H1 (cell line): ENCODE data around the gene ARID3B. TPM values are rescaled to one million over a fixed set of nuclear protein-coding genes. Genes with fewer than 3 reads are reported as not detected.

ENCODE experiments used
- CTCF ChIA-PET: fragments of 300-600 bp; sonication (Branson Sonifier 250); formaldehyde crosslinking; loops from one replicate; lab custom pipeline; 2021; ENCODE audit not compliant: partially characterized antibody; lab: Charles Lee
- POLR2A ChIA-PET: fragments of 300-600 bp; sonication (Branson Sonifier 250); formaldehyde crosslinking; loops from one replicate; lab custom pipeline; 2021; ENCODE audit warnings: inconsistent platforms; ENCODE audit not compliant: partially characterized antibody; lab: Charles Lee
- DNase-seq, 2 experiments: peaks; one replicate each; pipeline versions ENCODE4 v3.0.0 to v3.0.0-alpha.2; 2010 to 2022; ENCODE audit warnings: low spot score in 2 of 2, low read depth in 1 of 2, mixed read lengths in 1 of 2
- FAIRE-seq: peaks from 2 replicates; lab custom pipeline; 2011; peaks lifted over from hg19 to GRCh38; lab: Jason Lieb, UNC
- H2AFZ ChIP-seq: 2 replicates; pipeline ENCODE4 v1.8.1; 2012; ENCODE audit warnings: low read length, inconsistent platforms
- H2AK5ac ChIP-seq: 2 replicates; pipeline ENCODE4 v1.6.1; 2013; ENCODE audit warnings: low read depth, low read length
- H2BK120ac ChIP-seq: replicated peaks from 2 replicates; pipeline ENCODE3; 2013; ENCODE audit warnings: low read depth, low read length, inconsistent platforms
- H2BK12ac ChIP-seq: 2 replicates; pipeline ENCODE4 v1.6.1; 2013; ENCODE audit warnings: low read depth, low read length
- H2BK15ac ChIP-seq: 2 replicates; pipeline ENCODE4 v1.6.1; 2013; ENCODE audit warnings: low read length
- H2BK20ac ChIP-seq: 2 replicates; pipeline ENCODE4 v1.6.1; 2013; ENCODE audit warnings: low read length
- H2BK5ac ChIP-seq: 2 replicates; pipeline ENCODE4 v1.6.1; 2013; ENCODE audit warnings: low read depth, low read length
- H3K14ac ChIP-seq: 2 replicates; pipeline ENCODE4 v1.6.1; 2013; ENCODE audit warnings: inconsistent platforms; ENCODE audit not compliant: insufficient read length
- H3K18ac ChIP-seq: 2 replicates; pipeline ENCODE4 v1.6.1; 2013; ENCODE audit warnings: low read length; ENCODE audit errors: extremely low read depth
- H3K23ac ChIP-seq: 2 replicates; pipeline ENCODE4 v1.6.1; 2013; ENCODE audit warnings: inconsistent platforms; ENCODE audit not compliant: insufficient read length
- H3K23me2 ChIP-seq: 2 replicates; pipeline ENCODE4 v1.6.1; 2013; ENCODE audit warnings: low read depth, low read length
- H3K27ac ChIP-seq: 2 replicates; pipeline ENCODE4 v1.6.1; 2011; ENCODE audit warnings: low read depth, low read length, inconsistent platforms
- H3K27me3 ChIP-seq, 4 experiments: replicated peaks in 1 of 4; 1 replicate in 1 of 4; 2 replicates in 3 of 4; pipeline versions ENCODE4 v1.6.1 to v1.8.1; 2011 to 2013; ENCODE audit warnings: low read length in 3 of 4, mild to moderate bottlenecking in 3 of 4, inconsistent platforms in 2 of 4, mixed read lengths in 2 of 4, moderate library complexity in 1 of 4; ENCODE audit not compliant: control insufficient read depth in 3 of 4, insufficient read depth in 3 of 4; ENCODE audit errors: extremely low read depth in 1 of 4
- H3K36me3 ChIP-seq, 4 experiments: 2 replicates each; pipeline versions ENCODE4 v1.6.1 to v1.8.1; 2011 to 2013; ENCODE audit warnings: mild to moderate bottlenecking in 4 of 4, low read length in 3 of 4, moderate library complexity in 2 of 4, control low read depth in 1 of 4, inconsistent platforms in 1 of 4; ENCODE audit not compliant: insufficient read depth in 4 of 4, control insufficient read depth in 2 of 4
- H3K4ac ChIP-seq: replicated peaks from 2 replicates; pipeline ENCODE3; 2013; ENCODE audit warnings: low read length, low read depth, mixed read lengths, inconsistent platforms; ENCODE audit not compliant: insufficient read length
- H3K4me1 ChIP-seq, 4 experiments: replicated peaks in 1 of 4; 1 replicate in 1 of 4; 2 replicates in 3 of 4; pipeline versions ENCODE4 v1.6.1 to v1.8.1; 2011 to 2013; ENCODE audit warnings: low read length in 3 of 4, inconsistent platforms in 2 of 4, mixed read lengths in 1 of 4; ENCODE audit not compliant: insufficient read depth in 4 of 4, control insufficient read depth in 3 of 4
- H3K4me2 ChIP-seq, 2 experiments: 2 replicates each; pipeline versions ENCODE4 v1.6.1 to v1.8.1; 2011 to 2013; ENCODE audit warnings: low read depth in 2 of 2, low read length in 2 of 2, control low read depth in 1 of 2, inconsistent platforms in 1 of 2, mild to moderate bottlenecking in 1 of 2; ENCODE audit not compliant: insufficient read depth in 1 of 2
- H3K4me3 ChIP-seq, 4 experiments: fragments of 200-600, 300-600 bp in 1 of 4; sonication (generic), shearing (Covaris generic), sonication (Bioruptor Twin) in 1 of 4; 2 replicates each; pipeline versions ENCODE4 v1.5.1 to v1.8.1; 2011 to 2016; ENCODE audit warnings: low read length in 4 of 4, low read depth in 3 of 4, control low read depth in 2 of 4, inconsistent platforms in 2 of 4, mild to moderate bottlenecking in 2 of 4, mixed read lengths in 1 of 4, moderate library complexity in 1 of 4; ENCODE audit not compliant: insufficient read depth in 2 of 4; ENCODE audit errors: extremely low read depth in 1 of 4
- H3K56ac ChIP-seq: replicated peaks from 2 replicates; pipeline ENCODE3; 2013; ENCODE audit warnings: low read depth, mild to moderate bottlenecking, mixed read lengths, low read length, inconsistent platforms; ENCODE audit not compliant: insufficient read length
- H3K79me1 ChIP-seq: 2 replicates; pipeline ENCODE4 v1.6.1; 2013; ENCODE audit warnings: low read depth, low read length, control low read depth
- H3K79me2 ChIP-seq, 2 experiments: 2 replicates each; pipeline versions ENCODE4 v1.6.1 to v1.8.1; 2012 to 2013; ENCODE audit warnings: low read length in 2 of 2, mild to moderate bottlenecking in 2 of 2, inconsistent platforms in 1 of 2; ENCODE audit not compliant: insufficient read depth in 2 of 2, control insufficient read depth in 1 of 2
- H3K9ac ChIP-seq, 4 experiments: replicated peaks in 1 of 4; 1 replicate in 1 of 4; 2 replicates in 3 of 4; pipeline versions ENCODE4 v1.6.1 to v1.8.1; 2011 to 2013; ENCODE audit warnings: low read depth in 3 of 4, low read length in 3 of 4, control low read depth in 2 of 4, mild to moderate bottlenecking in 2 of 4, moderate library complexity in 2 of 4, inconsistent platforms in 1 of 4; ENCODE audit errors: extremely low read depth in 1 of 4
- H3K9me3 ChIP-seq, 2 experiments: 2 replicates each; pipeline versions ENCODE4 v1.6.1 to v1.8.1; 2012 to 2013; ENCODE audit warnings: mild to moderate bottlenecking in 2 of 2, moderate library complexity in 2 of 2, control low read depth in 1 of 2, inconsistent platforms in 1 of 2, low read depth in 1 of 2, low read length in 1 of 2, mixed read lengths in 1 of 2; ENCODE audit not compliant: insufficient read depth in 2 of 2
- H4K20me1 ChIP-seq, 2 experiments: replicated peaks in 1 of 2; 2 replicates each; pipeline versions ENCODE3 to v1.8.1; 2011 to 2013; ENCODE audit warnings: inconsistent platforms in 2 of 2, low read length in 2 of 2, mild to moderate bottlenecking in 1 of 2; ENCODE audit not compliant: insufficient read depth in 2 of 2, control insufficient read depth in 1 of 2
- H4K5ac ChIP-seq: 2 replicates; pipeline ENCODE4 v1.6.1; 2013; ENCODE audit warnings: low read length, low read depth, mixed read lengths, inconsistent platforms; ENCODE audit not compliant: insufficient read length
- H4K8ac ChIP-seq: 2 replicates; pipeline ENCODE4 v1.8.0; 2013; ENCODE audit warnings: mild to moderate bottlenecking, moderate library complexity, low read length, inconsistent platforms; ENCODE audit not compliant: insufficient read depth; ENCODE audit errors: extremely low read depth
- H4K91ac ChIP-seq: replicated peaks from 2 replicates; pipeline ENCODE3; 2013; ENCODE audit warnings: low read length, mixed read lengths, inconsistent platforms; ENCODE audit not compliant: insufficient read length
- CREB1 ChIP-seq: IDR thresholded peaks from 2 replicates; pipeline ENCODE4 v1.6.1; 2012; ENCODE audit warnings: inconsistent platforms
- NRF1 ChIP-seq: IDR thresholded peaks from 2 replicates; pipeline ENCODE4 v1.6.1; 2011; ENCODE audit warnings: mild to moderate bottlenecking, low read depth, low read length, improper control_type of control experiment
- TCF12 ChIP-seq: IDR thresholded peaks from 2 replicates; pipeline ENCODE4 v1.6.1; 2011; ENCODE audit warnings: low read depth, mild to moderate bottlenecking, low read length
- WGBS, 2 experiments: shearing (Covaris generic) in 1 of 2; methylation state at CpG; one replicate each; pipeline versions ENCODE4 v1.1.6 to v1.1.7; 2013 to 2015; ENCODE audit warnings: low lambda C conversion rate in 2 of 2, mixed read lengths in 2 of 2, inconsistent platforms in 1 of 2, low coverage in 1 of 2, missing lambda C conversion rate in 1 of 2; ENCODE audit not compliant: insufficient replicate concordance in 2 of 2, insufficient coverage in 1 of 2, insufficient read length in 1 of 2; ENCODE audit errors: extremely low coverage in 1 of 2, missing lambda C conversion rate in 1 of 2; 5-methylcytosine and 5-hydroxymethylcytosine counted together
- polyA plus RNA-seq, 7 experiments: library from polyadenylated mRNA; depleted of rRNA in 3 of 7; stranded (reverse) in 5 of 7; unstranded in 2 of 7; fragments of >200 nt in 5 of 7; fragments of 200-250 nt in 2 of 7; gene quantifications; 1 replicate in 5 of 7; 2 replicates in 1 of 7; 4 replicates in 1 of 7; pipeline versions ENCODE4 v1.2.1 to v1.2.3, GENCODE V29; 2011 to 2013; ENCODE audit warnings: missing spikeins in 2 of 7, mixed read lengths in 2 of 7
- total RNA-seq: library from RNA; stranded (reverse); fragmentation: NEBNext Ultra II Directional; extraction: Animal tissue kit (Norgen Biotek cat#: 25700); gene quantifications from 2 replicates; pipeline ENCODE4 v1.2.1, GENCODE V29; 2021

Gene ARID3B
- total and polyA plus RNA-seq, 2 of the 8 experiments (the other 6 are each of a cell fraction or from before 2014, with no cell fraction given), result 81.0 to 115 TPM

DNA sequence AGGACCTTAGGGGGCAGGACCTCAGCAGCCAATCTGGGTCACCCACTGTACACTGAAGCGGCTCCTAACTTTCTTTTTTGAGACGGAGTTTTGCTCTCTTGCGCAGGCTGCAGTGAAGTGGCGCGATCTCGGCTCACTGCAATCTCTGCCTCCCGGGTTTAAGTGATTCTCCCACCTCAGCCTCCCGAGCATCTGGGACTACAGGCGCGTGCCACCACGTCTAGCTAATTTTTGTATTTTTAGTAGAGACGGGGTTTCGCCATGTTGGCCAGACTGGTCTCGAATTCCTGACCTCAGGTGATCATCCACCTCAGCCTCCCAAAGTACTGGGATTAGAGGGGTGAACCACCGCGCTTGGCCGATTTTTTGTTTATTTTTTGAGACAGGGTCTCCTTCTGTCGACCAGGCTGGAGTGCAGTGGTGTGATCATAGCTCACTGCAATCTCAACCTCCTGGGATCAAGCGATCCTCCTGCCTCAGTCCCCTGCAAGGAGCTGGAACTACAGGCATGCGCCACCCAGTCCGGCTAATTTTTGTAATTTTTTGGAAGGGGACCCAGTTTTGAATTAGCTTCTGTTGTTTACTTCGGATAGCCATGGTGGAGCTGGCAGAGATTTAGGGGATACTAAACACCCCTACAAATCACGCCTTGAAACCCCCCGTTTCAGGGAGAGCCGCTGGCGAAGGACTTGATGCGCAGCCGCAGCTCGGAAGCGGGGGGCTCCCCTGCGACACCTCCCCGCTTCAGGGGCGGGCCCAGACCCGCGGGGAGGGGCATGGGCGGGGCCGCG is 73.1 kb downstream of the ARID3B start:
- 43% methylated on average over 35 of the region's 38 CpGs; no CpG with 5 or more reads in 1 of the 2 experiments for WGBS, 2 experiments
- Histone ChIP-seq H3K27me3 (peaks cover 0 to 15% (median 11%) of the 10 kb centered on the region in 4 experiments; a peak in 4 of 7 replicates), H2BK12ac (no peak overlapping the region), H3K23me2 (peaks cover 16% of the 10 kb centered on the region; the same call in 1 of the 2 replicates), H3K9ac (no peak overlapping the region), H3K23ac (no peak overlapping the region), H3K14ac (no peak overlapping the region), H3K4me3 (peak overlapping the region; percentile 80 to 96 (median 84)), H2BK20ac (no peak overlapping the region), H3K79me2 (peaks cover 14 to 33% of the 10 kb centered on the region in 2 experiments), H2BK120ac (no peak overlapping the region), H3K4me2 (peak overlapping the region; percentile 83 to 88), H4K5ac (no peak overlapping the region), H3K4ac (no peak overlapping the region), H2AFZ (0 out of 2 replicates have a peak overlapping the region, but pooled peaks have one; percentile 43), H3K18ac (no peak overlapping the region; the same call in none of the 2 replicates), H3K36me3 (no peaks in the 10 kb centered on the region; a peak in 1 of 8 replicates), H3K9me3 (no peaks in the 10 kb centered on the region), H3K79me1 (peaks cover 10% of the 10 kb centered on the region), H3K56ac (no peak overlapping the region), H2AK5ac (no peak overlapping the region), H4K20me1 (peaks cover 11 to 25% of the 10 kb centered on the region in 2 experiments), H2BK5ac (no peak overlapping the region), H3K4me1 (peaks cover 0 to 5% (median 2%) of the 10 kb centered on the region in 4 experiments; a peak in 5 of 7 replicates), H4K91ac (no peak overlapping the region), H2BK15ac (peak overlapping the region; percentile 19; the same call in 1 of the 2 replicates), H4K8ac (no peak overlapping the region), H3K27ac (no peak overlapping the region)
- FAIRE-seq (no peak), DNase-seq (peak in 1 of 2 experiments; percentile 90)
- TF ChIP-seq NRF1 (peak; percentile 68), CREB1 (0 out of 2 replicates have a peak, but pooled peaks have one; percentile 2), TCF12 (no peak)
- ChIA-PET POLR2A (interaction anchor here (1.0 to 10.0 kb wide), 9 partner anchors 12 to 183 kb away, joined by 3 to 122 read pairs (median 5); partner anchors contain the start of gene ARID3B), CTCF (interaction anchor here (0.9 to 37.5 kb wide), 11 partner anchors 11 to 242 kb away, joined by 3 to 1439 read pairs (median 7); partner anchors contain the start of genes CSK, CYP1A2 and EDC3)
